ENCODE data around the gene CCR7.
A peak's percentile ranks its signal among the peaks of the same experiment; 100 is the strongest.

The CCR7 gene

DNA sequence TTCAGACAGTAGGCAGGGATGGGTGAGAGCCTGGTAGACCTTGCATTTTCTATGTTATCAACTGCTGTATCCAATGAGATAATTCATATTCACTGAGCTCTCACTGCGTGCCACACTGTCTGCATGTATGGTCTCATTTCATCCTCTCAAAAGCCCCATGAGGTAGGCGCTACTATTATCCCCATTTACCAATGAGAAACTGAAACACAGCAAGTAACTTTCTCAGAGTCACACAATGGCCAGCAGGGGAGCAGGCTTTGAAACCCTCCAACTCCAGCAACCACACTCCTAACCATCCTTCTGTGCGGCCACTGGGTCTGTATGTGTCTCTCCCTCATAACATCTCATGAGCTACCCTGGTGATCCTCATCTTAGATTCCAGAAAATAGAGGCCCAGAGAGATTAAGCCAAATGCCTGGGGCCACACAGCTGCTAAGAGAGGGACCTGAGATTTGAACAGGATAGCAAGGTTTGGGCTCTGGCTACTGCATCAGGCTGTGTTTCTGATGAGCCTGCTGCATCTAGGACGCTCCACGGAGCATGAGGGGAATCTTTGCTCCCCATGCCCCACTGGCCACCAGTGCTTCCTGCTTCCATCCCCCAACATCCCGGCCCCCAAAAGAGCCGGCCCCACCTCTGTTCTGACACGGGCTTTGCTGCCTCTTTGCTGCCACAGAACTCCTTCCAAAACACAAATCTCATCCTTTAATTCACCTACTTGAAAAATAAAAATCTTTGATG, 3.2 kb downstream of the CCR7 start:
- no peak for DNase-seq (ENCODE audit: low spot score)

DNA sequence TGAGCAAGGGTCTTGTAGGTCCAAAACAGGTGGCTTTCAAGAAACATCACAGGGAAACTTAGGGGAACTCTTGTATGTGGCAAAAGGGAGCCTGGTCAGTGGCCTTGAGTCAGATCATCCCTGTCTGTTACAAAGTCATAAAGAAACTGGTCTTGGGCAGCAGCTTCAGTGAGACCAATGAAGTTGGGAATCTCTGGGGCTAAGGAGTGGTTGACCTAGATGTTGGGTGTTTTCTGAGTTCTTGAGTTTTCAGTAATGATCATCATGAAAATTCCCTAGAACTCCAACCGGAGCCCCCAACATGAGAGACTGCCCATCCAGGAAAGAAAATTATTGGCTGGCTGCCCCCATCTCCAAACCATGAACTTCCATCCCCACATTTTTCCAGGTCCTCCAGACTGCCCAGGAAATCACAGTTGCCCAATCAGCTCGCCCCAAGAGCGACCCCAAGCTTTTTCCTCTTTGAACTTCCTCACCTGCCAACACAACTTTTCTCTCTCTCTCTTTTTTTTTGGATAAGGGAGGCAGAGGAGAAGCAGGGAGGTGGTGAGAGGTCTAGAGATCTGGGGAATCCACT, 3.9 kb downstream of the CCR7 start:
- no peak for DNase-seq (ENCODE audit: low spot score)

DNA sequence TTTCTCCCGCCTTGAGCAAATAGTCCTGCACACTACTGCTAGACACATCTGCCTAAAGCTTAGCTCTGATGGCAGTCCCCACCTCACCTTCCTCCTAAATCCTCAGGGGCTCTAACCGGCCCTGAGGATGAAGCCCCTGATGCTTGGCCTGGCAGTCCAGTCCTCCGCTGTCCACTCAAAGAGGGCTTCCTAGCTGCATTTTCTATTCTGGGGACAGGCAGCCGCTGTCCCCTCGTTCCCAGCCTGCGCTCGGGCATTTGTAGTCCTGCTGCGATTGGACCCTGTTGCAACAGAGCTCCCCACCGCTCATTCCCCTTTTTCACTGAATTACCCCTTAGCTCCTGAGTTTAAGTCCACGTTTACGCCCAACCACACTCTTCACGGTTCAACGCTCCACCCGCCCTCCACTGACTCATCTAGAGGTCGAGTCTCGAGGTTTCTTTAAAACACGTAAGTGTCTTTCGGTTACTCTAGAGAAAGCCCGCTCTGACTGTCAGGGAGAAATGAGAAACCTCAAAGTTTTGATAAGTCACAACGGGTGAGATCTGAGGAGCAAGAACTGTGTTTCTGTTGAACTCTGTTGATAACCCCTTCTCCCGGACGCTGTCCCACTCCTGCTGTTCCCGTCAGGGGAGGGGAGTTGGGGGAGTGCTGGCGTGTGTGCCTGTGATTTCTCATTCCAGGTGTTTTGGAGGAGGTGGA, 4.5 kb downstream of the CCR7 start:
- DNase-seq (ENCODE audit: low spot score) = no peak

DNA sequence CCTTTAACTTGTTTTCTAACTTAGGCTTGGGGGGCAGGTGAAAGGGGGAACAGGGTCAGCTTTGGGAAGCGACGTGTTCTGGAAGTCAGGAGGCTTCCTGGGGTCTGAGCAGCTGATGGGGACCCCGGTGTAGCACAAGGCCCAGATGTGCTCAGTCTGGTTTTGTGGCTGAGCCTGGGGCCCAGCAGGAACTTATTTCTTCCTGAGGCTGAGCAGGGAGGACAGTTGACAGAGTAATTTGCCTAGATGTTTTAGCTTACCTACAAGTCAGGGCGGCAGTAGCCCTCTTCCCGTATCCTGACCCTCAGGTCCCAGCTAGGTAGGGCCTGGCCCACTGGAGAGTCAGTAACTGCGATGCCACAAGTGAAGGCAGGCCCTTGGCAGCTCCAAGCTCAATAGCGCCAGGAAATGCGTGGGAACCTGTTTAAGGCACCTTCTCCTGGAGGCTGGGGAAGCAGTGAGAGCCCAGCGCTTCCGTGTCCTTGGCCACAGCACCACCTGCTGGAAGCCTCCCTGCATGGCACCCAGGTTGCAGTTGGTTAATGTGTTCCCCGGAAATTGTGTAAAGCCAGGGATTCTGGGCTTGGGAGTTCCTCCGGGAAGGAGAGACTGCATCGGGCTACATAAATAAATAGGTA, 5.2 kb downstream of the CCR7 start:
- peak; percentile 97 for DNase-seq (ENCODE audit: low spot score)

DNA sequence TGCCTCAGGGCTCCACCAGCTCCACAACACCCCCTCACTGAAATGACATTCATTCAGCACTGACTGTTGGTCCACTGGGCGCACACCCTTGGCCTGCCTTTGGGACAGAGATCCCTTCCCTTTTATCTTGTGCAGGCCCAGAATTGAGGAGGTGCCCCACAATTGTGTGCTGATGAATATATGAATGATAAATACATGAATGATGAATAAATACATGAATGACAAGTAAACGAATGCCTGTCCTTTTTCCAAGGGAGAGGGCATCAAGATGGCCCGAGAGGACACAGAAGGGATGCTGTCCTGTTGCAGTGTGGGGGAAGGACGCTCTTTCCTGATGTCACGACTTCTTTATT, 5.7 kb downstream of the CCR7 start:
- DNase-seq (ENCODE audit: low spot score) = no peak

DNA sequence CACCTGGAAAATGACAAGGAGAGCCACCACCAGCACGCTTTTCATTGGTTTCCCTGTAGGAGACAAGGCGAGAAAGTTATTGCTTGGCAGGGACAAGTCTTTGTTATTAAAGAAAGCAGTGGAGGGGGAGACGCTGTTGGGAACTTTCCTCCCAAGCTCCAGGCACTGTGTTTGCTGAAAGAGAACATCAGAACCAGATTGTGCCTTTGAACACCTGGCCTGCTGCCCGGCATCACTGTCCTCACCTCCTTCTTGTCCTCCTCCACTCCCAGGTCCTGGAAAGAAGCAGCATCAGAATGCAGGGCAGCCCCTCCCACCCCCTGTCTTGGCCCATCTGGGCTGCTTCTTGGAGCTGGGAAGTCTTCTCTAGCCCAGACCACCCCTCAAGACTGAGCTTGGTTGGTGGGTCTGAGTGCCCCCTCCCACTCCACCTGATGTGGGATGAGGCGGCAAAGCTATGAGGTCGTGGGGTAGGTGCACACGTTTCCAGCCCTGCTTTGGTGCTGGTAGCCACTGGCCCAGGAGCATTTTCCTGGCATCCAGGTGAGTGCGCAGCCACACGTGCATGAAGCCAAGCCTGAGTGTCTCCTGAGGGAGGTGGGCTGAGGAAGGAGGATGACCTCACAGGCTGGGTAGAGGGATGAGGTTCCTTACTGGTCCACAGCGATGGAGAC, 6.2 kb downstream of the CCR7 start:
- DNase-seq (ENCODE audit: low spot score) = no peak

DNA sequence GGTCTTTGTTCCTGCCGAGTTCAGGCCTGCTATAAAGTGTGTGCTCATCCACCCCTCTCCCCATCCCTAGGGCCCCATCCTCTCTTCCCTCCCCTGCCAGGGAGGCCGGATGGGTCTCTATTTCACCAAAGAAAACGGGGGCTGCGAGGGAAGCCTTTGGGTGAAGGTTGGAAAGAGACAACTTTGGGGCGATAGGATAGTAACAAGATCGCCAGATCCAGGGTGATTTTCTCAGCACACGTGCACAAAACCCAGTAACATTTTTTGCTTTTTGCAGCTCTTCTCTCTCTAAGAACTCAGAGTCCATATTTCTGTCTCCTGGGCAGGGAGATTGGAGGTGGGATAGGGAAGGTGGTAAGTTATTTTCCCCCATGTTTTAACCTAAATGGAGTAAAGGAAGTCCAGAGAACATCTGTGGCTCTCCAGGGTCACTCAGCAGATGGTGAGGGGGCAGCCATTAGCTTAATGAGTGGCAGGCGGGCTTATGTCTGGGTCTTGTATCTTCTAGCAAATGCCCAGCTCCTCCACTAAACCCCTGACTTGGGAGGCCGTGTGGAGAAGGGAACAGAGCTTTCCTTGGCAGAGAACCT, 6.9 kb downstream of the CCR7 start:
- DNase-seq (ENCODE audit: low spot score) = no peak

DNA sequence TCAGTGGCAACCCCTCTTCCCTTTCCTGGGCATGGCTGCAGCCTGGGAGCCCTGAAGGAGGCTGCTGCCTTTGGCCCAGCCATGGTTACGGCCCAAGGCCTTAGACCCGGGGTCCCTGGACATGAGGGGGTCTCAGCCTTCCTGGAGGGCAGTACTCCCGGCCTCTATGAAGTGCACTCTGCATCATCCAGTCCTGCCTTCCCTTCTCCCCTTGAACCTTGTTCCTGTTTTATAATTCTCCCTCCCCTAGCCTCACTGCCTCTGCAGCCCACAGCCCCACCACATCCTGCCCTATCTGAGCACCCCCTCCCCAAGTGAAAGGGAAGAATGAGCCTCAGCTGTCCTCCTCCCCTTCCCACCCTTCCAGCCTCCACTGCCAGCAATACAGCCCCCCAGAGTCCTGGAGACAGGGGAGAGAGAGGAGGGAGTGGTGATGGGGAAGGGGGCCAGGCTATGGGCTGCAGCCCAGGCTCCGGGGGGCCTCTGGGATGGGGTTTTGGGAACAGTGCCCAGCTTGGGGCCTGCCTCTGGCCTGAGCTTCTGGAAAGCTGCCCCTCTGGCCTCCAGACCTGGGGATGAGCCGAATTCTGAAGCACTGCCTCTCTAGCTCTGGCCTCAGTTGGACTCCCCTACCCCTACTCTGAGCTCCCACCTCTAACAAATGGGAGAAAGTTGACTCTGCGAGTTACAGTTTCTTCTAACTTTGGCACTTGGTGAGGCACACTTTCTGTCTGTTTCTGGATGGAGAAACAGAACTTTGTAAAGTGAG, 7.6 kb downstream of the CCR7 start:
- no peak for DNase-seq (ENCODE audit: low spot score)

DNA sequence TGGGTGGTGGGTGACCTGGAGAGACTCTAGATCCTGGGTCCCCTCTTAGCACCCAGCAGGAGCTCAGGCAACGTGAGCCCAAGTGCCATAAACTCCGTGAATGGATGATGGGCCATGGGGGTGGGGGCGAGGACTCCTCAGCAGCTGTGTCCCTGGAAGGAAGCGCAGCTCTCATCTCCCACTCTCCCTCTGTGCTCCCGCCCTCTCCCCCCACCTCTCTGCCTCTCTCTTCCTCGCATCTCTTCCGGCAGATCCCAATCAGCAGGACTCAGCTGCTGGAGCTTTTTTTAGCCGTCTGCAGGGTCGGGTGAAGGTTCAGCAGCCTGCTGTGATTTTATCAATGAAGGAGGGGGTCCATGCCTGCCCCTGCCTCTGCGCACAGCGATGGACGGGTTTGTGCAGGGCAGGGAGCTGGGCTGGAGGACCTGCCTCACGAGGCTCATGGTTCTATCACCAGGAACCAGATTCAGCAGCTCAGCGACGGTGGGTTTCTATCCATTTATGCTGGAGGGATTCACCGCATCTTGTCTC, 8.3 kb downstream of the CCR7 start:
- DNase-seq (ENCODE audit: low spot score) = no peak

DNA sequence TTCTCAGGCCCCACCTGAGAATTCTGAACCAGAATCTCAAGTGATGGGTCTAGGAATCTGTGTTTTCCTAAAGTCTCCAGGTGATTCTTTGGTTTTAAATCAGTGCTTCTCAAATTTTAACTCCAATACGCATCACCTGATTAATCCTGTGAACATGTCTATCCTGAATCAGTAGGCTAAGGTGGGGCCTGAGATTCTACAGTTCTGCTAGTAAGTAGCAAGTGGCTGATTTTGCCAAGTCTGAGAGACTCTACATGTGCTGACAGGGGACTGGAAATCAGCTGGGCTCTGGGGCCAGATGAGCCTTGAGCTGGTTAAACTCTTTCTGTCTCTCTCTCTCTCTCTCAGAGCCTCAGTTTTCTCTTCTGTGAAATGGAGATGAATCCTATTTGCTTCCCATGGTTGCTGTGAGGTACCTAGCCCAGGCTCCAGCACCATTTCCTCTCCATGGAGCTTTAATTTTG, 9.0 kb downstream of the CCR7 start:
- no peak for DNase-seq (ENCODE audit: low spot score)

DNA sequence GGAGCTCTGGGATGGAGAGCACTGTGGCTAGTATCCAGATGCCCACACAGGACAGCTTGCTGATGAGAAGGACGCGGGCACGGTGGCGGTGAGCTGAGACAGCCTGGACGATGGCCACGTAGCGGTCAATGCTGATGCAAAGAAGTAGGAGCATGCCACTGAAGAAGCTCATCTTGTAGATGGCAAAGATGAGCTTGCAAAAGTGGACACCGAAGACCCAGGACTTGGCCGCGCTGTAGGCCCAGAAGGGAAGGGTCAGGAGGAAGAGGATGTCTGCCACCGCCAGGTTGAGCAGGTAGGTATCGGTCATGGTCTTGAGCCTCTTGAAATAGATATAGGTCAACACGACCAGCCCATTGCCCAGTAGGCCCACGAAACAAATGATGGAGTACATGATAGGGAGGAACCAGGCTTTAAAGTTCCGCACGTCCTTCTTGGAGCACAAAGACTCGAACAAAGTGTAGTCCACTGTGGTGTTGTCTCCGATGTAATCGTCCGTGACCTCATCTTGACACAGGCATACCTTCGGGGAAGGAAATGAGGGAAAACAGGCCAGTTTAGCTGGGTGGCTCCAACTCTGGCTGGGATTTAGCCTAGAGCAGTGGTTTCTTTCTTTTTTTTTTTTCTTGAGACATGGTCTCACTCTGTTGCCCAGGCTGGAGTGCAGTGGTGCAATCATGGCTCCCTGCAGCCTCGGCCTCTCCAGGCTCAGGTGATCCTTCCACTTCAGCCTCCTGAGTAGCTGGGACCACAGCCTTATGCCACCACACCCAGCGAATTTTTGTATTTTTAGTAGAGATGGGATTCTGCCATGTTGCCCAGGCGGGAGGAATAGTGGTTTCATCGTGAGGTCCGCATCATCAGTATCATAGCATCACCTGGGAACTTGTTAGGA, 9.7 kb downstream of the CCR7 start:
- no peak for DNase-seq (ENCODE audit: low spot score)

DNA sequence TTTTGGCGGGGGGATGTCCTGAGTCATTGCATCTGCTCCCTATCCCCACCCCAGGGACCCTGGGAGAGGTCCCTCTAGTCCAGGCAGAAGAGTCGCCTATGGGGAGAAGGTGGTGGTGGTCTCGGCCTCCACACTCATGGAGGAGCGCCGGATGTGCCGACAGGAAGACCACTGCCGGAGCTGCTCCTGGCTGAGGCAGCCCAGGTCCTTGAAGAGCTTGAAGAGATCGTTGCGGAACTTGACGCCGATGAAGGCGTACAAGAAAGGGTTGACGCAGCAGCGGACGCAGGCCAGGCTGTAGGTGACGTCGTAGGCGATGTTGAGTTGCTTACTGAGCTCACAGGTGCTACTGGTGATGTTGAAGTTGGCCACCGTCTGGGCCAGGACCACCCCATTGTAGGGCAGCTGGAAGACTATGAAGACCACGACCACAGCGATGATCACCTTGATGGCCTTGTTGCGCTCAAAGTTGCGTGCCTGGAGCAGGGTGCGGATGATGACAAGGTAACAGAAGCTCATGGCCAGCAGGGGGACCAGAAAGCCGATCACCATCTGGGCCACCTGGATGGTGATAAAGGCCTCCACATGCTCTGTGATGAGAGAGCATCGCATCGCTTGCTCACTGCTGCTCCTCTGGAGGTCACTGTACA, 10.5 kb downstream of the CCR7 start:
- no peak for DNase-seq (ENCODE audit: low spot score)

DNA sequence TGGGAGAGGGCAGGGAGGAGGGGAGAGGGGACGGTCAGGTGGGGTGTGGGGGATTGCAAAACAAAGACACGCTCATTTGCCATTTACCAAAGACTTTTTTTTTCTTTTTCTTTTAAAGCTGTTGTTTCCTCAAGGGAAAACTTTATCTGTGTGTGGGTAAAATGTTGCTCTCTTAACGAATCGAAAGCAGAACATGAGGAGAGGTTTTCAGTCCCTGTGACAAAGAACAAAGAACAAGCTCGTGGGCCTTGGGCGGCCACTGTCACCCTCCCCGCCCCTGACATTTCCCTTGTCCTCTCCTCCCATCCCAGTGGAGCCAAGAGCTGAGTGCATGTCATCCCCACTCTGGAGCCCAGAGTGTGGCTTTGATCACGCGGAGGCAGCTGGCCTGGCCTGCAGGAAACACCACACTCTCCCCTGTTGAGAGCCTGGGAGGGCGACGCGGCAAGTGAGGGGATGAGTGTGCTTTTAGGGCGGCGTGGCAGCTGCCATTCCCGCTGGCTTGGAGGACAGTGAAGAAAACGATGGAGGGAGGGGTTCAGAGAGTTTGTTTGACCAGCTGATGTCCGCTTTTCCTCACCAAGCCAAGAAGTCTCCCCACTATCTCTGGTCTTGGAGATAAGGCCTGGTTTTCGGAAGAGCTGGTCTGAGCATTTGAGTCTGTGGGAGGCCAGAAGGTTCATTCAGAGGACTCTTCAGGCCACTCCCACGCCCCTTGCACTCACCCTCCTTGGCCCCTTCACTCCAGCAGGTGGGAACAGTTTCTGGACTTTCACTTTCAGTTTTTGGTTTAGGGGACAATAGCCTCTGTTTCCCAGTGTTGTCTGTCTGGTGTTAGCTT, 11.4 kb downstream of the CCR7 start:
- no peak for DNase-seq (ENCODE audit: low spot score)

DNA sequence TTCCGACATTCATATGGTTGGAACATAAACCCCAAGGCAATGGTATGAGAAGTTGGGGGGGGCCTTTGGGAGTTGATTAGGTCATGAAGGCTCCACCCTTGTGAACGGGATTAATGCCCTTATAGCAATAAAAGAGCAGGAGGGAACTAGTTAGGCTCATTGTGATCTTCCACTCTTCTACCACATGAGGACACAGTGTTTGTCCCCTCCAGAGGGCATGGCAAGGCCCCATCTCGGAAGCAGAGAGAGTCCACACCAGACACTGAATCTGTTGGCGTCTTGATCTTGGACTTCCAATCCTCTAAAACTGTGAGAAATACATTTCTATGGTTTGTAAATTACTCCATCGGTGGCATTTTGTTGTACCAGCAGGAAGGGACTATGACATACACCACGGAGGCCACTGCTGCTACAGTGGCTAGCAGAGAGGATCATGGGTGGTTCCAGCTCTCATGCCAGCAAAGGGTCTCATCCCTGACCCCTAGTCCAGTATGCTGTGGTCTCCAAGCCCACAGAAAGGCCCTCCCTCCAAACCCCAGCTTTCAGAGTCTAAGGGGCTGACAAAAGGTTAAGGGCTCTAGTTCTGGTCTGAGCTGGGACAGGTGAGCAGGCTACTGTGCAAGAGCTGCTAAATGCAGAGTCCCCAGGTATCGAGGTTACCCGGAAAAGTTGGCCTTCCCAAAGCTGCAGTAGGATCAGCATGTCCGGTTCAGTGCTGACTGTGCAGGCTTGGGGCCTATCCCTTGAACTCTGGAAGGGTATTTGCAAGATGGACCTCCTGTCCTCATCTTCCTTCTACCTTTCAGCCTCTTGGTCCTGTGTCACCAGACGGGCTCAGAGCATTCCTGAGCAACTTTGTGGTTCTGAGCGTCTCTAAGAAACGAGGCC, 12.2 kb downstream of the CCR7 start:
- no peak for DNase-seq (ENCODE audit: low spot score)

DNA sequence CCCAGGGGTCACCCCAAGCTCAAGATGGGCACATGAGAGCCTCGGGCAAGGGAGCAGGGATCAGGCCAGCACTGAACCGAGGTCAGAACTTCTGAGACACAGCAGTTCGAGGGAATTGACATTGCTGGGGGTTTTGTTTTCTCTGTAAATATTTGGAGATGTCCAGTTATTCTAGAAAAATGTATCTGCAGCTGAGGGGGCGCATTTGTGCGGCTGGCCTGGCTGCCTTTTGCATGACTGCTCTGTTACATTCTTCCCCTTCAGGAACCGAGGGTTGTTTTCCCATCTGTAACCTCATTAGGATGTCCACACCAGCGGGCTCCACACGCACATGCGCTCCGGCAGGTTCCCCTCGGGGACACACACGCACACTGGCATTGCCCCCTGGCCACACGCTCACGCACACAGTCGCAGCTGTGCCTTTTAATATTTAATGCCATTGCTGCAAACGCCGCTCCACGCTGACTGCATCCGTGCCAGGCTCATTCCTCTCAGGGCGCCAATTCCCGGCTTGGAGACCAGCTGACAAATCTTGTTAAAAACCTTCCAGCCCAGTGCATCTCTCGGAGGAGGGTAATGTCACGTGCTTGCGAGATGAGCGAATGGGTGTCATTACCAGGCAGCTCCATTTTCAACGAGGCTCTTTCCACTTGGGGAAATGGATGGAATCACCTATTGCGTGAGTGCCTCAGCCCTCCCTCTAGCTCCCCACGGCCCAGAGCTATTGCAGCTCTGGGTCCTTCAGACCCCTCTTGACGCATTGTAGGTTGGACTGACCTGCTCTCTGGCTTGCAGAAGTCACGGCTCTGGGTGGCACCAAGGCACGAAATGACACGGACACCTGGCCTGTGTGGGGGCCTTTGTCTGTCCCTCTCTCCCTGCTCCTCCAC, 13.1 kb downstream of the CCR7 start:
- no peak for DNase-seq (ENCODE audit: low spot score)

DNA sequence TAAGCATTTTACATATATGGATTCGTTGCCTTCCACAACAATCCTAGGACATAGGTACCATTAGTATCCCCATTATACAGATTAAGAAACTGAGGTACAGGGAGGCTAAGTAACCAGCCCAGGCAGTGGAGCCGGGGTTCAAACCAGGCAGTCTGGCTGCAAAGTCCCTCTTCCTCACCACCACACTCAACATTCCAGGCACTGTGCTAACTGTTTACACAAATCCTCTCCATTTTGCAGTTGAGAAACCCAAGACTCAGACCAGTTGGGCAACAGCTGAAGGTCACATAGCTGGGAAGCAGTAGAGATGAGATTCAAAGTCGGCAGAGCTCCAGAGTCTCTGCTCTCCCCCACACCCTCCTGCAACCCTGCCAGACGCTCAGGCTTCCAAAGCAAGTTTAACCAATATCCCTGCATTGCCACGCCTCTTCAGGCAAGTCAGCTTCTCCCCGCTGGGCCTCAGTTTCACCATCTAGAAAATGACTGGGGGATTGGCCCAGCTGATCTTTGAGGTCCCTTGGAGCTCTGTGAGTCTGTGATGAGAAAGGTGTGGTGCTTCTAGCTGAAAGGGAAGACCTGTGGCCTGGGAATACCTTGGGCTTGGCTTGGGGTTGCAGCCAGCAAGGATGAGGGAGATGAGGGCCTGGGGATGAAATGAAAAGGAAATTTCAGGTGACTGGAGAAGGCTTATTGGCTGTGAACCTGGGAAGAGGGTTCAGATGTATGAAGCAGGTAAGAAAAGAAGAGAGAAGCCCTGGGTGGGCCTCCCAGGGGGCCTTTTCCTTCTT, 14.0 kb downstream of the CCR7 start:
- DNase-seq (ENCODE audit: low spot score) = no peak
